Suprapubic skin (tissue), 4 donors: ENCODE results near the gene HSPA12B. TPM values are rescaled to one million over a fixed set of nuclear protein-coding genes. Genes with fewer than 3 reads are reported as not detected.

Experiments
- DNase-seq, 2 donors: peaks; one replicate each; pipeline ENCODE4 v3.0.0-alpha.2; 2019; ENCODE audit warnings: low spot score in 2 of 2
- H3K27ac ChIP-seq: fragments of 200-600 bp; sonication (generic); one replicate; pipeline ENCODE4 v1.5.1; 2019
- H3K27me3 ChIP-seq: fragments of 200-600 bp; sonication (generic); one replicate; pipeline ENCODE4 v1.5.1; 2019
- H3K36me3 ChIP-seq: fragments of 200-600 bp; sonication (generic); one replicate; pipeline ENCODE4 v1.5.1; 2019
- H3K4me1 ChIP-seq: fragments of 200-600 bp; sonication (generic); one replicate; pipeline ENCODE4 v1.5.1; 2019
- H3K4me3 ChIP-seq: fragments of 200-600 bp; sonication (generic); one replicate; pipeline ENCODE4 v1.5.1; 2019; ENCODE audit warnings: mild to moderate bottlenecking
- H3K9me3 ChIP-seq: fragments of 200-600 bp; sonication (generic); one replicate; pipeline ENCODE4 v1.5.1; 2019
- CTCF ChIP-seq, 2 donors: fragments of 200-600 bp in 1 of 2; fragments of 450-650 bp in 1 of 2; sonication (generic) in 1 of 2; IDR thresholded peaks; one replicate each; pipeline ENCODE4 v1.5.1; 2016 to 2019; ENCODE audit warnings: antibody characterized with exemption in 2 of 2, mild to moderate bottlenecking in 1 of 2, moderate library complexity in 1 of 2
- EP300 ChIP-seq: sonication (generic); formaldehyde crosslinking; IDR thresholded peaks from one replicate; pipeline ENCODE4 v1.6.1; 2017; ENCODE audit warnings: antibody characterized with exemption
- POLR2A ChIP-seq, 2 donors: fragments of 450-650 bp; IDR thresholded peaks; one replicate each; pipeline ENCODE4 v1.6.1; 2017; ENCODE audit warnings: antibody characterized with exemption in 2 of 2, mild to moderate bottlenecking in 2 of 2, moderate library complexity in 2 of 2
- POLR2AphosphoS5 ChIP-seq, 3 donors: sonication (generic); formaldehyde crosslinking; IDR thresholded peaks; one replicate each; pipeline ENCODE4 v1.6.1; 2017; ENCODE audit warnings: antibody characterized with exemption in 3 of 3
- WGBS: methylation state at CpG from one replicate; pipeline ENCODE4 v1.1.5; 2018; 5-methylcytosine and 5-hydroxymethylcytosine counted together
- total RNA-seq, 4 donors: library from RNA; depleted of rRNA; stranded (reverse); fragments of >200 nt; gene quantifications; one replicate each; pipeline ENCODE4 v1.1.0, GENCODE V29; 2016

Gene HSPA12B
- total RNA-seq, 4 donors from 2014 or later, result 1.9 to 8.7 (median 4.4) TPM

- Histone ChIP-seq H3K27me3 (no peaks in the 10 kb centered on the region), H3K27ac (peak overlapping the region; percentile 62), H3K36me3 (peaks cover 3% of the 10 kb centered on the region), H3K4me1 (peaks cover 72% of the 10 kb centered on the region), H3K9me3 (no peaks in the 10 kb centered on the region), H3K4me3 (peak overlapping the region; percentile 66)
- TF ChIP-seq POLR2AphosphoS5 (IDR thresholded peaks at IDR 0.05) (no peak), CTCF (IDR thresholded peaks at IDR 0.05) (no peak), EP300 (no peak), POLR2A (IDR thresholded peaks at IDR 0.05) (no peak)
- DNase-seq, result no peak
- WGBS, result 44% methylated on average over 6 of the region's 17 CpGs
Observed at GRCh38 chr20:3784216-3784853, 51.9 kb downstream of the HSPA12B start.

GRCh38 chr20:3784863-3785239 is 52.4 kb downstream of the HSPA12B start:
- Histone ChIP-seq H3K27me3 (no peaks in the 10 kb centered on the region), H3K4me1 (peaks cover 72% of the 10 kb centered on the region), H3K4me3 (peak overlapping the region; percentile 66), H3K27ac (peak overlapping the region; percentile 86), H3K36me3 (peaks cover 3% of the 10 kb centered on the region), H3K9me3 (no peaks in the 10 kb centered on the region)
- no peak for TF ChIP-seq POLR2A (IDR thresholded peaks at IDR 0.05)
- WGBS, result 63% methylated on average over 6 of the region's 6 CpGs
- DNase-seq, result no peak

- H3K36me3 ChIP-seq, result peaks cover 3% of the 10 kb centered on the region
- H3K4me3 ChIP-seq, result peak overlapping the region; percentile 66
- peak in 1 of 2 donors; percentile 72 for DNase-seq
- H3K9me3 ChIP-seq, result no peaks in the 10 kb centered on the region
- H3K4me1 ChIP-seq, result peaks cover 72% of the 10 kb centered on the region
- 38% methylated on average over 6 of the region's 79 CpGs for WGBS
- no peaks in the 10 kb centered on the region for H3K27me3 ChIP-seq
- TF ChIP-seq EP300, result no peak
- TF ChIP-seq POLR2AphosphoS5 (IDR thresholded peaks at IDR 0.05), result no peak
- no peak for TF ChIP-seq POLR2A (IDR thresholded peaks at IDR 0.05)
- TF ChIP-seq CTCF (IDR thresholded peaks at IDR 0.05), result no peak
- peak overlapping the region; percentile 86 for H3K27ac ChIP-seq
Observed at GRCh38 chr20:3785240-3786125, 53.0 kb downstream of the HSPA12B start.

GRCh38 chr20:3786126-3786484 is 53.6 kb downstream of the HSPA12B start:
- DNase-seq, result peak; percentile 79 to 83
- peaks cover 67% of the 10 kb centered on the region for H3K4me1 ChIP-seq
- TF ChIP-seq POLR2A (IDR thresholded peaks at IDR 0.05), result no peak
- TF ChIP-seq POLR2AphosphoS5 (IDR thresholded peaks at IDR 0.05), result peak in 1 of 3 donors; percentile 43
- no peak for TF ChIP-seq CTCF (IDR thresholded peaks at IDR 0.05)
- WGBS, result no CpG with 5 or more reads among the region's 35 CpGs
- H3K36me3 ChIP-seq, result peaks cover 3% of the 10 kb centered on the region
- H3K9me3 ChIP-seq, result no peaks in the 10 kb centered on the region
- H3K4me3 ChIP-seq, result peak overlapping the region; percentile 66
- H3K27ac ChIP-seq, result peak overlapping the region; percentile 86
- H3K27me3 ChIP-seq, result no peaks in the 10 kb centered on the region

GRCh38 chr20:3786665-3787323 is 54.3 kb downstream of the HSPA12B start, which contains the start of gene CENPB:
Gene CENPB (minus strand): TSS chr20:3786740. CDS start chr20:3786483, 257 bp downstream.
- H3K27ac ChIP-seq, result peak within 1 kb of the TSS; percentile 86
- peak within 1 kb of the TSS; percentile 66 for H3K4me3 ChIP-seq
- H3K9me3 ChIP-seq, result no peaks in the 10 kb centered on the region
- 2% methylated on average over 29 of the region's 70 CpGs for WGBS
- no peaks in the 10 kb centered on the region for H3K27me3 ChIP-seq
- H3K4me1 ChIP-seq, result peaks cover 60% of the 10 kb centered on the region
- peaks cover 3% of the 10 kb centered on the region for H3K36me3 ChIP-seq
- TF ChIP-seq EP300, result no peak
- TF ChIP-seq POLR2AphosphoS5 (IDR thresholded peaks at IDR 0.05), result peak in 1 of 3 donors; percentile 43
- TF ChIP-seq CTCF (IDR thresholded peaks at IDR 0.05), result peak; percentile 67 to 93
- no peak for TF ChIP-seq POLR2A (IDR thresholded peaks at IDR 0.05)
- peak; percentile 91 to 94 for DNase-seq
